ENCODE measurements around the gene KIF13A. TPM values are rescaled to one million over a fixed set of nuclear protein-coding genes. Genes with fewer than 3 reads are reported as not detected.

The KIF13A gene
- total and polyA plus RNA-seq, 4 donors = 14.2 to 97.4 (median 31.7) TPM

DNA sequence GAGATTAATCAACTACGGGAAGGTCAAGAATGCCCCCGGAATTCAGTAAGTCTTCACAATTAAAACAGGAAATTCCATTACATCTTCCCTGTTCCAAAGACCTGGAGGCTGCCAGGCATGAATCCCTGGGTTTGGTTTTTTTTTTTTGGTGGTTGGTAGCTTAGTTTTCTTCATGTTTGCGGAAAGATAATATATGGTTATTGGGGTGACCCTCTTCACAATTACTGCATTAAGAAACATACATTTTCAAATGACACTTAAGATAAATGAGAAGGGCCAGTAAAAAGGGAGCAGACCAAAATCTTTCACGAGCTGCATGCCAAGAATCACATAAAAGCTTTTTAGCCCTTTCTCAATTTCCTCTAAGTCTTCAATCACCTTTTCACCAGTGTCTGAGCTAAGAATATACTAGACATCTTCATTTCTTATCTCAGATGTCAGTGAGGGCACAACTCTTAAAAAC, 64.0 kb downstream of the KIF13A start:
- TF ChIP-seq, protein P1, sequence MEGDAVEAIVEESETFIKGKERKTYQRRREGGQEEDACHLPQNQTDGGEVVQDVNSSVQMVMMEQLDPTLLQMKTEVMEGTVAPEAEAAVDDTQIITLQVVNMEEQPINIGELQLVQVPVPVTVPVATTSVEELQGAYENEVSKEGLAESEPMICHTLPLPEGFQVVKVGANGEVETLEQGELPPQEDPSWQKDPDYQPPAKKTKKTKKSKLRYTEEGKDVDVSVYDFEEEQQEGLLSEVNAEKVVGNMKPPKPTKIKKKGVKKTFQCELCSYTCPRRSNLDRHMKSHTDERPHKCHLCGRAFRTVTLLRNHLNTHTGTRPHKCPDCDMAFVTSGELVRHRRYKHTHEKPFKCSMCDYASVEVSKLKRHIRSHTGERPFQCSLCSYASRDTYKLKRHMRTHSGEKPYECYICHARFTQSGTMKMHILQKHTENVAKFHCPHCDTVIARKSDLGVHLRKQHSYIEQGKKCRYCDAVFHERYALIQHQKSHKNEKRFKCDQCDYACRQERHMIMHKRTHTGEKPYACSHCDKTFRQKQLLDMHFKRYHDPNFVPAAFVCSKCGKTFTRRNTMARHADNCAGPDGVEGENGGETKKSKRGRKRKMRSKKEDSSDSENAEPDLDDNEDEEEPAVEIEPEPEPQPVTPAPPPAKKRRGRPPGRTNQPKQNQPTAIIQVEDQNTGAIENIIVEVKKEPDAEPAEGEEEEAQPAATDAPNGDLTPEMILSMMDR (IDR thresholded peaks at IDR 0.05; ENCODE audit: control extremely low read depth, extremely low read depth) = no peak
- peak overlapping the region; percentile 56 to 70 for H3K27ac ChIP-seq (ENCODE audit: low read depth in 1 of 2, low read length in 1 of 2)
- ATAC-seq (ENCODE audit: insufficient read depth, low FRiP score) = no peak
- no peaks in the 10 kb centered on the region for H3K9me3 ChIP-seq (ENCODE audit: control insufficient read depth in 4 of 4, insufficient read depth in 3 of 4, low read length in 3 of 4)
- DNase-seq = no peak
- no peaks in the 10 kb centered on the region for H3K27me3 ChIP-seq (ENCODE audit: control insufficient read depth in 3 of 3, insufficient read depth in 3 of 3, low read length in 2 of 3)
- peaks cover 3 to 39% (median 8%) of the 10 kb centered on the region in 5 donors for H3K4me1 ChIP-seq (ENCODE audit: control insufficient read depth in 5 of 5, insufficient read depth in 5 of 5, low read length in 5 of 5)
- H3K4me3 ChIP-seq = no peak overlapping the region
- 54 to 72% methylated on average over 4 of the region's 4 CpGs for WGBS, 2 donors
- H3K9ac ChIP-seq (ENCODE audit: insufficient read depth in 1 of 2, low read length in 2 of 2) = no peak overlapping the region
- H3K36me3 ChIP-seq (ENCODE audit: control insufficient read depth in 4 of 4, insufficient read depth in 4 of 4, low read length in 4 of 4) = peaks cover 0 to 4% (median 0%) of the 10 kb centered on the region in 4 donors

DNA sequence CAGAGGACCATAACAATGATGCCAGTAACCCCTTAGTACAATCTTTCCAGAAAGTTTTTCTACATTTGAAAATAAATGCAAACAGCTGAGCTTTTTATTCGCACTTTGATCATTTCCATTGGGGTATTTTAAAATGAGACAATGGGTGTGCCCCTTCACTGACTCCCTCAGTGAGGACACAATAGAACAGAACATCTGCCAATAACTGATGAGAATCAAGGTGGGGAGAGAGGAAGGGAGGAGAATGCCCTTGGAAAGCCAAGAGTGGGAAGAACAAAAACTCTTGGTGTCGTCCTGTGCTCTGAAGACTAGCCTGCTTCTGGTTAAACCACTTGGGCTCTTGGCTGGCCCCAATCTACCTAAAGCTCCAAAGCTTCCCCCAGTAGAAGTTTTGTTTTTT, 66.0 kb downstream of the KIF13A start:
- Histone ChIP-seq H3K4me3 (no peak overlapping the region), H3K9ac (ENCODE audit: insufficient read depth in 1 of 2, low read length in 2 of 2) (no peak overlapping the region), H3K27ac (ENCODE audit: low read depth in 1 of 2, low read length in 1 of 2) (peak overlapping the region in 1 of 2 donors; percentile 1), H3K27me3 (ENCODE audit: control insufficient read depth in 3 of 3, insufficient read depth in 3 of 3, low read length in 2 of 3) (no peaks in the 10 kb centered on the region), H3K36me3 (ENCODE audit: control insufficient read depth in 4 of 4, insufficient read depth in 4 of 4, low read length in 4 of 4) (peaks cover 0 to 4% (median 0%) of the 10 kb centered on the region in 4 donors), H3K4me1 (ENCODE audit: control insufficient read depth in 5 of 5, insufficient read depth in 5 of 5, low read length in 5 of 5) (peaks cover 3 to 40% (median 8%) of the 10 kb centered on the region in 5 donors), H3K9me3 (ENCODE audit: control insufficient read depth in 4 of 4, insufficient read depth in 3 of 4, low read length in 3 of 4) (no peaks in the 10 kb centered on the region)
- WGBS, 2 donors = 72 to 82% methylated on average over 2 of the region's 2 CpGs
- DNase-seq = no peak
- ATAC-seq (ENCODE audit: insufficient read depth, low FRiP score) = no peak
- TF ChIP-seq, protein P1 (IDR thresholded peaks at IDR 0.05; ENCODE audit: control extremely low read depth, extremely low read depth) = no peak

DNA sequence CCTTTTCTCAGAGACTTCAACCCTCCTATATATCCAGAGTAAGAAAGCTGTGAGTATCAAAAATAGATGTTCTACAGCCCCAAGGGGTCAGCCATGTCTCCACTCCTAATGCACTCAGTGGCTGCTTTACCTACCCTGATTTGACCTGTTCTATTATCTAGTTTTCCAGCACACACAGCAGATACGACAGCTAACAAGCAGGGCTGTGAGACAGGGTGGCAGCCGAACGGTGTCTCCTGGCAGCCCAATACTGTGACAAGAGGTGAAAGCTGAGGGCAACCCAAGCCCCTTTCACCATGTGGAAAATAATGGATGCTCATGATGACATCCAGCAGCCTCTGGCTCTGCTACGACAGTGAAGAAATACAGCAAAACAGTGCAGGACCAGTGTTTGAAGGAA, 67.9 kb downstream of the KIF13A start:
- Histone ChIP-seq H3K4me3 (no peak overlapping the region), H3K27me3 (ENCODE audit: control insufficient read depth in 3 of 3, insufficient read depth in 3 of 3, low read length in 2 of 3) (no peaks in the 10 kb centered on the region), H3K9me3 (ENCODE audit: control insufficient read depth in 4 of 4, insufficient read depth in 3 of 4, low read length in 3 of 4) (no peaks in the 10 kb centered on the region), H3K36me3 (ENCODE audit: control insufficient read depth in 4 of 4, insufficient read depth in 4 of 4, low read length in 4 of 4) (peaks cover 0 to 3% (median 0%) of the 10 kb centered on the region in 4 donors), H3K9ac (ENCODE audit: insufficient read depth in 1 of 2, low read length in 2 of 2) (no peak overlapping the region), H3K4me1 (ENCODE audit: control insufficient read depth in 5 of 5, insufficient read depth in 5 of 5, low read length in 5 of 5) (peaks cover 0 to 36% (median 0%) of the 10 kb centered on the region in 5 donors), H3K27ac (ENCODE audit: low read depth in 1 of 2, low read length in 1 of 2) (peak overlapping the region in 1 of 2 donors; percentile 65)
- ATAC-seq (ENCODE audit: insufficient read depth, low FRiP score) (no peak), DNase-seq (no peak)
- TF ChIP-seq, protein P1 (IDR thresholded peaks at IDR 0.05; ENCODE audit: control extremely low read depth, extremely low read depth) = no peak
- WGBS, 2 donors = 87 to 92% methylated on average over 4 of the region's 4 CpGs
